CD4-positive, alpha-beta T cell treated with Interleukin-4 for 4 hours (primary cell): ENCODE results near the gene ITGA6.

ENCODE experiments used
- DNase-seq: peaks from one replicate; pipeline ENCODE4 v3.0.0-alpha.2; 2020

The ITGA6 gene

DNA sequence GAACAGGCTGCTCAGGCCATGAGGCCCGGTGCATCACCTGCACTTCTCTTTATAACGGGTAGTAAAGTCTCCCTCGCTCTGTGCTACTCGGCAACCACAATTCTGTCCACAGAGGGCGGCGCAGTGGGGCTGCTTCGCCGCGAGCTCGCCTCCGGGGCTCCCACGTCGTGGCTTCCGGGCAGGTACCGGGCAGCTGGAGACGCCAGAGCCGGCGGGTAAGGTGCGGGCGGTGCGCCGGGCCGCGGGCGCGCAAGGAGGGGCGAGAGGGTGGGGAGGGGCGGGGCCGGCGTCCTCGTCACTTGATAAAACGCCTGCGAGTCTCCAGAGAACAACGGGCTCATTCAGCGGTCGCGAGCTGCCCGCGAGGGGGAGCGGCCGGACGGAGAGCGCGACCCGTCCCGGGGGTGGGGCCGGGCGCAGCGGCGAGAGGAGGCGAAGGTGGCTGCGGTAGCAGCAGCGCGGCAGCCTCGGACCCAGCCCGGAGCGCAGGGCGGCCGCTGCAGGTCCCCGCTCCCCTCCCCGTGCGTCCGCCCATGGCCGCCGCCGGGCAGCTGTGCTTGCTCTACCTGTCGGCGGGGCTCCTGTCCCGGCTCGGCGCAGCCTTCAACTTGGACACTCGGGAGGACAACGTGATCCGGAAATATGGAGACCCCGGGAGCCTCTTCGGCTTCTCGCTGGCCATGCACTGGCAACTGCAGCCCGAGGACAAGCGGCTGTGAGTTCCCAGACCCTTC, at the start of gene ITGA6:
TSS of gene ITGA6 (plus strand) at position 331 of the 734 bp plus-strand sequence.
- DNase-seq, result peak; percentile 68

DNA sequence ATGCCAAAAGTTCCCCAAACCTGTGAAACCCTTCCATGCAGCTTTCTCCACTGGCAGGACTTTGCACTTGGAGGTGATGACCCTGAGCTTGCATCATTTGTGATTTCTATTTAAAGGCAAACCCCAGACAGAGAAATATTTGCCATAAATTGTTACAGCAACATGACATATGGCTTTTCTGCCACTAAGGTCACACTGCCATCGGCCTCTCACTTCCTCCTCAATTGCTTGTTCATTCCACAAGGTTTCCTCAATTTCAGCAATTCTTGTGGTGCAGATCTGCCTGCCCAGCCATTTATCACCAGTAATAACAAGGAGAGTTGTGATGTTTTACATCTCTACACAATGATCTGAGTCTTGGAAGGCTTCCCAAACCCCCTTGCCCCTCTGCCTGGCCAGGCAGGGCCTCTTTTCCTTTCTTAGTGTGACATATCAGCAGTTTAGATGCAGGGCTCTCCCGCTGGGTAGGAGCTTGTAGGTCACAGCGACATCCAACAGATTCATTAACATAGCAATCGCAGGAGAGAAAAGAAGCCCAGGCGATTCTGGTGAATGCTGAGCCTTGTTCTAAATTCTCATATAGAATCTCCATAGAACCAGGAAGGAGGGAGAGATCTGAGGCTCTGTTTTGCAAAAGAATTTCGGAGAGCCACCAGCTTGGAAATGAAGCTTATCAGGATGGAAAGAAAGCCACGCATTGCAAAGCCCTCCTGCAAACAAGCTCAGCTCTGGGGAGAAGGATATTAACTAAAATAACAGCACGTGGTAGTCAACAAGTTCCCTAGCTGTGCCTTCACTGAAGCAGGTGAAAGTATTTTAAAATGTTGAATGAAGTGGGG, 46.7 kb upstream of the ITGA6 start:
- no peak for DNase-seq

DNA sequence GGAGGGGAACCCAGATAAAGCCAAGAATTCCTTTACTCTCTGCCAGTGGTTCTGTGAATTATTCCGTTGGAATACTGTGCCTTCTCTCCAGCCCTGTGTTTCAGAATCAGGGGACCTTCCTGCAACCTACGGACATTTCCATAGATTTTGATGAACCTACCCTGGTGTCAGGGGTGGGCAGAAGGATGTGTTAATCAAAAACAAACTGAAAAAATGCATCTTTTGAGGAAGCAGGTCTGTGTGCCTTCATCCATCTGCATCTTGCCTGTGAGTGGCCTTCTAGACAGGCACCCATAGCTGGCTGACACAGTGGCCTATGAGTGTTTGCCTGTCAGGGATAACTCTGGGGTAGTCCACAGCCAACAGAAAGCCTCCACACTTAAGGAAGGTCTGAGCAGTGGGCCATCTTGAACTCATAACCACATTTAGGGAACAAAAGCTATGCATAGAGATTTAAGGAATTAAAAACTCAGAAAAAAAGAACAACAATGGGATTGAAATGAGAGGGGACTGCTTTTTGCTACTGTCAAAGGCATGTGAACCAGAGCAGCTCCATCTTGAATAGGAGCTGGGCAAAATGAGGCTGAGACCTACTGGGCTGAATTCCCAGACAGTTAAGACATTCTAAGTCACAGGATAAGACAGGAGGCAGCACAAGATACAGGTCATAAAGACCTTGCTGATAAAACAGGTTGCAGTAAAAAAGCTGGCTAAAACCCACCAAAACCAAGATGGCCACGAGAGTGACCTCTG, 45.9 kb upstream of the ITGA6 start:
- DNase-seq, result no peak

DNA sequence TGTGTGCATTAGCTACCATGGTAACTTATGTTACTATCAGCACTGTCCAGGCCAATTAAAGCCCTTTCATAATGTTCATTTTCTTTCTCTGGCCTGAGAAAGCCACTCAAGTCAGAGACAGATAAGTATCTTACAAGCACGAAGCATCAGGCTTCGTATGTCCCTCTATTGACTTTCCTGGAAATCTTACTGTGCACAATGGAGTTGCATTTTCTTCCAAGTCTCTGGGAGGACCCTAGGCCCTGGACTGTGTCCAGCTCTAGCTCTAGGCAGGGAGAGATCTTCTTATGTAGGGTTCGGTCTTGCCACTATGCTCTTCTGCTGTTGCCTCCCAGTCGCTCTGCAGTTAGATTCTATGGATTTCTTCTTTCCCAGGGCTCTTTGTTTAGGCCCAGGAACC, 40.0 kb upstream of the ITGA6 start:
- no peak for DNase-seq

DNA sequence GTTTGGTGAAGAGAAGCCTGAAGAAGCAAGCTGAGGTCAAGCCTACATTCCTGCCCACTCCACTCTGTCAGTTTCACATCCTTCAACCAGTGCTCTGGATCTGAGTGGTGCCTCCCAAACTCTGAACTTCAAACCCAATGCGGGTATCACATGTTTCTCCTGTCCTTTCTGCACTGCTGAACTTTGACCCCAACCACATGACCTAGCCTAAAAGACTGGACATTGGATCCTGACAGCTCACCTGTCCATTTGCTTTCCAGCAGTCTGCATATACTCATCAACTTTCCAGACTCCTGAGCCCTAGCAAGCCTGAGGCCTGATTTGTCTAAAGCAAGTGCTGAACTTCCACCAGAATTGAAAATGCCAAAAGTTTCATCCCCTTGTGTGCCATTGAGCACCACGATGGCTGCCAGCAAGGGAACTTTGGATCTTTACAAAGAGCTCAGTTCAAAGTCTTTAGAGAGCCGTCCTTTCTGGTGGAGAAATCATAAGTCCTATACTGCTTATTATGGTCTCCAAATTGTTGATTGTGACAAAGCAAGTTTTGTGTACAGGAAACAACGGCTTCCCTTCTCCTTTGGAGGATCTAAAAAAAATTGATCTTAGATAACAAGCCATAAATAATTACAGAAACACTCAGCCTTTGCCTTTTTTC, 37.6 kb upstream of the ITGA6 start:
- no peak for DNase-seq

DNA sequence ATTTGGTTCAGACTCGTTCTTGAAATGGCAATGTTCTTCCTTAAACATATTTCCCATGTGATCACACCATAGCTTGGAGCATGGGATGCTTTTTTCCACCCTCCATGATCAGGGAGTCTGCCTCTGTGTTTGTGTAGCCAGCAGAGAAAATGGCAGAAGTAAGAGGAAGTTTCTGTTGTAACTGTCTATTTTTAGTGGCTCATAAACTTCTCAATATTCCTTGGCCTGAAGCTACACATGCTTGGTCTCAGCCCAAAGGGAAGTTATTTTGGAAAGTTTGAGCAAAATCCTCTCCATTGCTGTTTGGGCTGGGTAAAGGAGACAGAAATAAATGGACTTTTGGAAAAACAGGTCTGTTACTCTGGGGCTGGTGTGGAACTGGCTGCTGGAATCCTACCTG, 33.4 kb upstream of the ITGA6 start:
- DNase-seq, result no peak

DNA sequence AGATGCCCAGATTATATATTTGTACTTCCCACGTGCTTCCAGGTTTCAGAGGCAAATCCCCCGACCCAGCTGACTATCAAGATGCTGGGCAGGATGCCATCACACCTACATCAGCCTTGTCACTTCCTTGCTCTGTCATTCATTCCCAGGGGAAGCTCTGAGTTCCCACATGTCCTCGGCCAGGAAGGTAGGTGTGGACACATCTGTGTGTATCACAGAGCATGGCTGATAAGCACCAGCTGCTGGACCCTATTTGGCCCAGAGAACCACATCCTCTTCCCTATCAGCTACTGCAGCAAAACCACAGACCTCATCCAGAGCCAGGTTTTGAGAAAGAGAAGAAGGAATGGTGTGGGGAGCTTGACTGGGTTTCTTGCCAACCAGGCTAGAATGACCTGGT, 31.9 kb upstream of the ITGA6 start:
- DNase-seq, result no peak

DNA sequence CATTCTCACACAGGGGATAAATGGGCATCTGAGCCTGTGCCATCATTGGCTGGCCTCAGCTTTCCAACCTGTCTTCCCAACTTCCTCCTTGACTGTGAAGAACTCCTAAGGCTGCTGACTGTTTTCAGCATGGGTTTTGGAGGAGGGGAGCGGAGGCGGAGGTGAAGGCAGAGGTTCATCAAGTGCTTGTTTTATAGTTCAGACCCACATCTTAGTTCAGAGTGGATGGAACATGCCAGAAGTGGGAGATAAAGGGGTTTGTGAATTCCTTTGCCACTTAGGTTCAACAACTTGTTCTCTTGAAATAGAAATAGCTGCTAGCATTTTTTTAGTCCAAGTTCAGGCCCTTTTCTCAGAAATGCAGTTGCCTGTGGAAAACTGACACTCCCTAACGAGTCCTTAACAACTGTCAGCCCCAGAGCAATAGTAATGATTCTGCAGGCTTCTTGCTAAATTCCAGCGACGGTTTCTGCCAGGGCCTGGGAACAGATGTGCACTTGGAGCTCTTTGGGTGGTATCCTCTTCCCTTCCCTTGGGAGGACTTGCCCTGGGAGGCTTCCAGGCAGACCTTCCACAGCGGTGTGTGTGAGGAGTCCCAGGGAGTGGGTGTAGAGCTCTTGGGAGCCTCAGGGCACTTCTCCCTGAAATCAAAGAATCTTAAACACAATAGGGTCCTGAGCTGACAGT, 30.1 kb upstream of the ITGA6 start:
- DNase-seq, result no peak

DNA sequence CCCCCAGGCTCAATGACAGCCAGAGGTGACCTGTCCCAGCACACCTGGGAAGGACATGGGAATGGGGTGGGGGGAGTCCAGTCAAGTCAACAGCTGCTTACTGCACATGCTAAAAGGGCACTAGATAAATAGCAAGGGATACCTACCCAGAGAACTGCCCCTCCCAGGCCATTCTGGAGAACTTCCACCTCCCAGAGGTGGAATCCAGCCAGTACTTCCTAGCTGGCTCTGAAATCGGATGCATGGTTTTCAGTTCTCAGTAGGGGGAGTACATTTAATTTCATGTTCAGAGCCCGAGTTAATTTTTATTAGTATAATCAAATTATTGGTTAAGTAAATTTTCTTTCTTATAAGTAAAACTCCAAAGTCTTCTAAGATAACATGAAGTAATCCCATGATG, 28.9 kb upstream of the ITGA6 start:
- no peak for DNase-seq

DNA sequence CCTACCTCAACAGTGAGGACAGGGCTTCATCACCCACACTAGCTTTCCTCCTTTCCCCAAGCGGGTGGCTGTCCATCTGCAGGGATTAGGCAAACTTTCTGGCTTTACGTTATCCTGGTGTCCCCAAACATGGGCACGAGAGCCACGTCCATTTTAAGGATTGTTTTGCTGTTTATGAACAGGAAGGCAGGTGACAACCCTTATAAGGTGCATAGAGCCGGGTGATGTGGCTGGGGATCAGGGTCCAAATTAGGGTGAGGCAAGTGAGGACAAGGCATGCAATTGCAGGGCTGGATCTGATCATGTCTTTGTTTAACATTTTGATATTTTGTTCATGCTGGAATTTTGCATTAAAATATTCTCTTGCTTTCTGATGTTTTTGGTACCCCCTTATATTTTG, 27.6 kb upstream of the ITGA6 start:
- no peak for DNase-seq

DNA sequence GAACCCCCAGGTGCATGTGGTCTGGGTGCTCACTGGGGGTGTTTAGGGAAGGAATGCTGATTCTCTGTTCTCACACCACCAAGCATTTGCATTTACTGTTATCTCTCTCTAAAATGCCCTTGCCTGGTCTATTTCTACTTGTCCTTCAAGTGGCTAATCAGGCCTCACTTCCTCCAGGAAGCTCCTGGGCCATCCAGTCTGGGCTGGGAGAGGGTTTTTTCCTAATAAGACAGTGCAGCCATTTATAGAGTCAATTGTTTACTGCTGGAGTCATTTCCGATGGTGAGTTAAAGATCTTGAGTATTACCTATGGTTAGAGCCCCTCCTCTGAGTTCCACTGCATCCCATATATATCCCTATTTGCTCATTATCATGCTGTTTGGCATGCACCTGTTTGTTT, 25.2 kb upstream of the ITGA6 start:
- DNase-seq, result no peak

DNA sequence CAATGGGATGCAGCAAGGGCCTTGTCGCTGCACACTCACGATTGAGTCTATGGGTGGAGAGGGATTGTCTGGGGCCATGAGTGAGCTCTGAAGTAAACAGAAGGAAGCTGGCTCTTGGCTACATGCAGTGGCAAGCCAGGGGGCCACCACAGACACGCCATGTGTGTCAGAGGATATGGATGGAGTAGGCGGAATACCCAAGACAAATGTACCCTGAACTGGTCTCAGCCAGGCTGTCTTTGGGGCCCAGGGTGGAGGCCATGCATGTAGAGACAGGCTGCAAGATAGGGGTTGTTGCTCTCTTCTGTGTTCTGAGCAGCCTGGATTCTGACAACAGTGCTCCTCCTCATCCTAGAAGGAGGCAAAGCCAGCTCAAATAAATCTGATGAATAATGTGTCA, 24.0 kb upstream of the ITGA6 start:
- DNase-seq, result no peak

DNA sequence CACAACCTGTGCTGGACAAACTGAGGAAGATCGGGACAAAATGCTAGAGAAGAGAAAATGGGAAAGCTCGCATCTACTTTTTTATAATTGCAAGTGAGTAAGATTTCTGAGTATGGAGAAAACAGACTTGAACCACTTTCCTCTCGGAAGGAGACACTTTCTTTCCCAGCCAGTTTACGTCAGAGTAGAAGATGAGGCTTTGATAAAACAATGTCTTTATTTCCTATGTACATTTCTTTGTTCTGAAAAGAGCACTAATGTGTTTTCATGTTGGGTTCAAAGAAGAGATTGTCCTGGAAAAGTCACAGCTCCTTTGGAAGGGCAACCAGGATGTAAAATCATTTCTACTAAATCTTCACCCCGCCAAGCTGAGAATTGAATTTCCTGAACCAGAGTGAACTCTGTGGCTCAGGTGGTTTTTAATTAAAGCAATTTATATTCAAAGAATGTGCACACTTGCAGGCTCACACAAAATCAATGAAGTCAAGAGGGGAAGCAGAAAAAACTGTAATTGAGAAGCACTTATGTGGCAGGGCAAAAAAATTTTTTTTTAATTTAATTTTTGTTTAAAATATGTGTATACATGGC, 23.4 kb upstream of the ITGA6 start:
- DNase-seq, result no peak

DNA sequence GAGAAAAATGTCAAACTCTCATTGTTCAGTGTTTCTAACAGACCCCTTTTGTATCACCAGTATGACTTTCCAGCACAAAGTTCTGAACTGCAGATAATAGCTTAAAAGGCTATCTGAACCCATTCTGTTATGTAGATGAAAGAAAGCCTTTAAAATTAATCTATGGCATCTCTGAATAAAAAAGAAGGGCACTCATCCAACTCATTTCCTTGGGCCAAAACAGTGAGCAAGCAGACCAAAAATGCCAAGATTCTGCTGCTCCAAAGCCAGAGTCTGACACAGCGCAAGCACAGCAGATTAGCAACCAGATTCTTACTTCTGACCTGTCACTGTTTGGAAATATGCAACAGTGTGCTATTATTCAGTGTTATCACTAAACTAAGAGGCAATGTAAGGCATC, 22.6 kb upstream of the ITGA6 start:
- DNase-seq, result no peak

DNA sequence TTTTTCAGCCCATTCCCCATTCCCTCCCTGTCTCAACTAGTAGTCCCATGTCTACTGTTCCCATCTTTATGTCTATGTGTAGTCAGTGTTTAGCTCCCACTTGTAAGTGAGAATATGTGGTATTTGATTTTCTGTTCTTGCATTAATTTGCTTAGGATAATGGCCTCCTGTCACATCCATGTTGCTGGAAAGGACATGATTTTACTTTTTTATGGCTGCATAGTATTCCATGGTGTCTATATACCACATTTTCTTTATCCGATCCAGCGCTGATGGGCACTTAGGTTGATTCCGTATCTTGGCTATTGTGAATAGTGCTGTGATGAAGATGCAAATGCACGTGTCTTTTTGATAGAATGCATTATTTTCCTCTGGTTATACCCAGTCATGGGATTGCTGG, 21.7 kb upstream of the ITGA6 start:
- DNase-seq, result no peak

DNA sequence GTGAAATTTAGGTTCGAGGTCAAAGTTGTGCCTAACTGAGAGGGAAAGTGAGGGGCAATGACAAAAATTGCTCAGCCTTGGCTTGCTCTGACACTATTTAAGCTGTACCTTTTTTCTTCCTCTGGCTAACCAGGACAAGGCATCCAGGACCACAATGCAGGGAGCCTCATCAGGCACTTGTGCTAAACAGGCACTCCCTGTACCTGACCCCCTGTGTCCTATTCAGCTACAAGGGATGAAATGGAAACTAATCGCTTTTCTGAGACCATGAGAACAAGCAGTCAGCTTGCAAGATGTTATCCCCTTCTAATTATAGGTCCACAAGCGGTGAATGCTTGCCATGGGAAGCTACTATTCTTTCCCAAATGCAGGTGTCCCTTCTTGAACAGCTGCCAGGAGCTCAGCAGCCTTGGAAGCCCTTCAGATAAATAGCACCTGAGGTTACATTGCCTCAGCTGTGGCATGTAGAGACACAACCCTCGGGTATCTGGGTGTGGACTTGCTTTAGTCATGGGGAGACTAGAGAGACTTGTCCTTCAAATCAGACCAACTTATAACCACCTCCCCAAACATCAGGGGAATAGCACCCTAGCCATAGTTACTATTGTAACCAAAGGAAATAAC, 19.1 kb upstream of the ITGA6 start:
- no peak for DNase-seq

DNA sequence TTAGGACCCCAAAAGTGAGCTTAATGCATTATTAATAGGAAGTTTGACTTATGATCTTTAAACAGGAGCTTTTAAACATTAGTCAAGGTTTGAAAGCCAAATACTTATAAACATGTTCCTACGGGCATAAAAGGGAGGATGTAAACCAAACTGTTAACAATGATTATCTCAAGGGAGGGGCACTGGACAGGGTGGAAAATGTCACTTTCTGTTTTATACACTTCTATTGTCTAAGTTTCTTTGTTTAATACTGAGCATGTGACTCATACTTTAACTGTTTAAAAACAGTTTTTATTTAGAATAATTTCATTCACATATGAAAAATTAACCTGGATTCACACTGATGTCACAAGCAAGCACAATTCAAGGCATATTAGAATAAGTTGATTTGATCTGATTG, 18.3 kb upstream of the ITGA6 start:
- no peak for DNase-seq

DNA sequence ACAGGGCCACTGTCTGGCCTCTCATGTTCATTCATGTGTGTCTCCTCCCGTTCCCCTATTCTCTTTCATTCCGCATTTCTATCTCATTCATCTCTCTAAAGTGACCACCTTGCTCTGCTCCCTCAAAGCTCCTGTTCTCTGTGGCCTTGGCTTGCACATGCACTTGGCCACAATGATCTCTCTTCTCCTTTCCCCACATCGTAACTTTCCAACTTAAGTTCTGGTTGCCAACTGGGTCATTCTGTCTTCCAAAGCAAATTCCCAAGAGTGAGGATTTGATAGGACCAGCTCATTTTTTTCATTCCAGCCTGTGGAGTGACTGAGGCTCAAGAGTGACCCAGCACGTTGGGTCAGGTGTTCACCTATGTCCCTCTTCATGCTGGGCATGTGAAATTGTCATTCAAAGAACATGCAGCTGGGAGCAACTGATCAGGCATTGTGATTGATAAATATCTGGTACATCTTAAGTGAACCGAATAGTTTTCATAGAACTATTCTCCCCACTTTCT, 14.3 kb upstream of the ITGA6 start:
- DNase-seq, result no peak

DNA sequence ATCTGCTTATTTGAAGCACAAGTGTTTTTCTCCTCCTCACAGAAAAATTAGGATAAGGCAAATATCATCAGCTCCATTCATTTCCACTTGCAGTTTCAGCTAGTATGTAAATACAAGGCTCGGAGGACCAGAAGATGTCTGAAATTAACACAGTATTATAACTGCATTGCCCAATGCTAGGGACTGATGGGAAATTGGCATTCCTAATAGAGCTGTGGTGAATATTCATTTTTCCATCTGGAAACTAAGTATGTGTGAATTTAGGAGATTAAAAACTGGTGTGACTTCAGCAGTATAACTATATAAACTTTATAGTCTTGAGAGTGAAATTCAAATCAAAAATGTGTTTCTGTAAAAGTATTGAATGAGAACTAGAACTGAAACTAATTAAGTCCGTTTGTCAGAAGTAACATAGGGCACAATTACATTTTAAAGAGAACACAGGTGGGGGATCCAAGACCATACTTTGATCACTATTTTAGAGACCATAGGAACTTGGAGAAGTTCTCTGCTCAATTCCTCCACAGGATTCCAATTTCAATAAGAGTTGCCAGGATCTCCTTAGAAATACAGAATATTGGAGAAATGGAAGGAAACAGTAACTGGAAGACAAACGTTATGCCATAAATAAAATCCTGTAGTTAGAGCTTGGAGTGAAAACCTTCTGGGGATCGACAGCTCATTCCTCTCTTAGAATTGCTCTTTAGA, 12.1 kb upstream of the ITGA6 start:
- no peak for DNase-seq

DNA sequence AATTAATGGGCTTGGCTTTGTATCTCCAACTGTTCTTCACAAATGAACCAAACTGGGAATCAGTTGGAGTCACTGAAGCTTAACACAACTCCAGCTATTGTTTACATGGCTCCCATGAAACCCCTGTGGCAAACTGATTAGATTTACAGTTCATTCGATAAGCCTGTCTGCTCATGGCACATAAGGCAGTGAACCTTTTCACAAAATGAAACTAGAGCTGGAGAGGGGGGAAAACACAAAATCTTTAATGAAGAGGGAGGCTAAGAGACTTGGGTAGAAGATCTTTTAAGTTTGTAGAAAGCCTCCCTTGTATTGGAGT, 11.6 kb upstream of the ITGA6 start:
- no peak for DNase-seq

DNA sequence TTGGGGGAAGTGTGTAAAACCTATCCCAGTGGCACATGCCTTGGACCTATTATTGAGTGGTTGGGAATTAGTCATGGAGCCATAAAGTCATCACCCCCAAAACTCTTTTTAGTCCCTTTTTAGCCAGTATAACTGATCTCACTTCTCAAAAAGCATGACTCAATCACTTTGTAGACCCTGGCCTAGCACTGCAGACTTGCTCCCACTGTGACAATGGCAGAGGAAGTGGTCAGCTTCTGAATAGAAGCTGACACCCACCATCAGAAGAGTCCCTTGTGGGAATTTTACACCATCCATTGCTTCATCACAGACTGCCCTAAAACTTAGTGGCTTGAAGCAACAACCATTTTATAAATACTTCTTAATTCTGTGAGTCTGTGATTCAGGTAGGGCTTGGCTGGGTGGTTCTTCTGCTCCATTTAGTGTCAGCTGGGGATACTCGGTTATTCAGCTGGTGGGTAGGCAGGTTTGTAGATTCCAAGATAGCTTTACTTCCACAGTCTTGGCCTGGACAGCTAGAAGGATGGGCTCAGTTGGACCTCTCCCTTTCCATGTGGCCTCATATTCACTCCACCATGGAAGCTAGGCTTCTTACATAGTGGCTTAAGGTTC, 10.8 kb upstream of the ITGA6 start:
- no peak for DNase-seq
